AG09319 (cell line): ENCODE measurements around the gene FAIM2.
"Not testable (repeated sequence)": the region's sequence is repeated elsewhere in the genome, so short reads cannot be mapped to it uniquely, and the experiment has no call there.

ENCODE experiments used
- DNase-seq: peaks from one replicate; pipeline ENCODE4 v3.0.0-alpha.2; 2010; ENCODE audit warnings: low read depth; ENCODE audit errors: extremely low read depth
- TF ChIP-seq, protein P1 (sequence below): IDR thresholded peaks from 2 replicates; pipeline ENCODE4 v1.5.1; 2011; ENCODE audit warnings: low read depth, mild to moderate bottlenecking, inconsistent platforms, low read length, moderate library complexity

Gene FAIM2

DNA sequence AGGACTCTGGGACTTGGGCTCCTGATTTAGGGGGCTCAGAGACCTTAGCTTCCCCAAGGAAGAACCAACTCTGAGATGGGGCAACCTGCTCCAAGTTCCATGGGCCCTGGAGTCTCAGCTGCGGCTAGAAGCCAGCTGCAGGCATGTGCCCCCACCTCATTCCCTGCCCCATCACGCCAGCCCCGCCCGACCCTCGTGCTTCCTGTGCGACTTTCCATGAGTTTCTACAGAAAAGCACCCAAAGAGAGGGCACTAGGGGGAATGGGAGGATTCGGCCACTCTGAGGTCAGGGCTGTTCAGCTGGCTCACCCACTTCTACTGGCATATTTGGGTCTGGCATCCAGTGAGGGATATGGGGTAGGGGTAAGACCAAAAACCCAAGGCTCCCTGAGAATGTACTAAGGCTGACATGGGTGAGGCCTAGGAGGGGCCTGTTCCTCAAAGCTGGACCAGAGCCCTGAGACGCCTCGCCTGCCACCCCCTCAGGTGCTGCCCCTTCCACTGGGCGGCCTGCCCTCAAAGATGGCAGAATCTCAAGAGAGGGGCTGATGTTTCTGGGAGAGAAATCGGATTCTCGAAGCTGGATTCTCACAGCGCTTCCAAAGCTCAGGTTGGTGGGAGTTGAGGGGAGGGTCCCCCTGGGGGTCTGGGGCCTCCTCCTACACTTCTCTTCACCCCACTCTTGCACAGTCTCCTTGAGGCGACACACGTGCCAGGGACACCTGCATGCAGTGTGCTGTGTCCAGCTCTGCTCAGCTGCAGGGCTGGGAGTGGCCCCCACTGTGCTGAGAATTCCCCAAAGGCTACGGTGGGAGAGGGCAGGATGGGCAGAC, 22.1 kb downstream of the FAIM2 start:
- no peak for DNase-seq
- TF ChIP-seq, protein P1, sequence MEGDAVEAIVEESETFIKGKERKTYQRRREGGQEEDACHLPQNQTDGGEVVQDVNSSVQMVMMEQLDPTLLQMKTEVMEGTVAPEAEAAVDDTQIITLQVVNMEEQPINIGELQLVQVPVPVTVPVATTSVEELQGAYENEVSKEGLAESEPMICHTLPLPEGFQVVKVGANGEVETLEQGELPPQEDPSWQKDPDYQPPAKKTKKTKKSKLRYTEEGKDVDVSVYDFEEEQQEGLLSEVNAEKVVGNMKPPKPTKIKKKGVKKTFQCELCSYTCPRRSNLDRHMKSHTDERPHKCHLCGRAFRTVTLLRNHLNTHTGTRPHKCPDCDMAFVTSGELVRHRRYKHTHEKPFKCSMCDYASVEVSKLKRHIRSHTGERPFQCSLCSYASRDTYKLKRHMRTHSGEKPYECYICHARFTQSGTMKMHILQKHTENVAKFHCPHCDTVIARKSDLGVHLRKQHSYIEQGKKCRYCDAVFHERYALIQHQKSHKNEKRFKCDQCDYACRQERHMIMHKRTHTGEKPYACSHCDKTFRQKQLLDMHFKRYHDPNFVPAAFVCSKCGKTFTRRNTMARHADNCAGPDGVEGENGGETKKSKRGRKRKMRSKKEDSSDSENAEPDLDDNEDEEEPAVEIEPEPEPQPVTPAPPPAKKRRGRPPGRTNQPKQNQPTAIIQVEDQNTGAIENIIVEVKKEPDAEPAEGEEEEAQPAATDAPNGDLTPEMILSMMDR: no peak

DNA sequence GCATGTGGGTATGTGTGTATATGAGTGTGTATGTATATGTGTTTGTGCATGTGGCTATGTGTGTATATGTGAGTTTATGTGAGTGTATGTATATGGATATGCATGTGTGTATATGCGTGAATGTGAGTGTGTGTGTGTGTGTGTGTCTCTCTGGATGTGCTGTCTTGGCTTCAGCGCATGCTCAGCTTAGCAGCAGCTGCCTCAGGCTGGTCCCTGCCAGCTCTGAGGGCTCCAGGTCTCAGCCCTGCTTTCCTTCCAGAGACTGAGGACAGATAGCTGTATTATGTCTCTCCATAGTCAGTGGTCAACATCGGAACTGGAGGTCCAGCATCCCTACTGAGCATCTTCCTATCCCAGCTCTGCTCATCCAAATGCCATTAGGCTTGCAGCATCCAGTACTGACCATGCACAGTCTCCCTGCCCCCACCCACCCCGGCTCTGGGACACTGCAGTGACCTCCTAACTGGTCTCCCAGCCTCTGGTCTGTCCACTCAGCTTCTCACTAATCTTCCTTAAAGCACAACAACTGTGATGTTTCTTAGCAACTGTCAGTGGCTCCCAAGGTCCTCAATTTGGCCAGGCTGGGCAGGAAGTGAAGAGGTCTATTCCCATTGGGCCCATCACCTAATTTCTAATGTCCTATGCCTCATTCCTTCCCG, 22.8 kb downstream of the FAIM2 start:
- no peak for DNase-seq
- TF ChIP-seq, protein P1: no peak

DNA sequence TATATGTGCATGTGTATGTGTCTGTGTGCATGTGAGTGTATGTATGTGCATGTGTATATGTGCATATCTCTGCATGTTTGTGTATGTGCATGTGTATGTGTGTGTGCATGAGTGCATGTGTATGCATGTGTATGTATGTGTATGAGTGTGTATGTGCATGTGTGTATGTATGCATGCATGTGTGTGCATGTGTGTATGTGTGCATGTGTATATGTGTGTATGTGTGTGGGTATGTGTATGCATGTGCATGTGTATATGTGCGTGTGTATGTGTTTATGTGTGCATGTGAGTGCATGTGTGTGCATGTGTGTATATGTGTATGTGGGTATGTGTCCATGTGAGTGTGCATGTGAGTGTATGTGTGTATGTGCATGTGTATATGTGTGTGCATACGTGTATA, 24.6 kb downstream of the FAIM2 start:
- not testable (repeated sequence) for DNase-seq

DNA sequence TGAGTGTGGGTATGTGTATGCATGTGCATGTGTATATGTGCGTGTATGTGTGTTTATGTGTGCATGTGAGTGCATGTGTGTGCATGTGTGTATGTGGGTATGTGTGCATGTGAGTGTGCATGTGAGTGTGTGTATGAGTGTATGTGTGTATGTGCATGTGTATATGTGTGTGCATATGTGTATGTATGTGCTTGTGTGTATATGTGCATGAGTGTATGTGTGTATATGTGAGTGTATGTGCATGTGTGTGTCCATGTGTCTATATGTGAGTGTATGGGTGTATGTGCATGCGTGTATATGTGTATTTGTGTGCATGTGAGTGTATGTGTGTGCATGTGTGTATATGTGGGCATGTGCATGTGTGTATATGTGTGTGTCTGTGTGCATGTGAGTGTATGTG, 25.7 kb downstream of the FAIM2 start:
- DNase-seq: no peak
- TF ChIP-seq, protein P1: no peak

DNA sequence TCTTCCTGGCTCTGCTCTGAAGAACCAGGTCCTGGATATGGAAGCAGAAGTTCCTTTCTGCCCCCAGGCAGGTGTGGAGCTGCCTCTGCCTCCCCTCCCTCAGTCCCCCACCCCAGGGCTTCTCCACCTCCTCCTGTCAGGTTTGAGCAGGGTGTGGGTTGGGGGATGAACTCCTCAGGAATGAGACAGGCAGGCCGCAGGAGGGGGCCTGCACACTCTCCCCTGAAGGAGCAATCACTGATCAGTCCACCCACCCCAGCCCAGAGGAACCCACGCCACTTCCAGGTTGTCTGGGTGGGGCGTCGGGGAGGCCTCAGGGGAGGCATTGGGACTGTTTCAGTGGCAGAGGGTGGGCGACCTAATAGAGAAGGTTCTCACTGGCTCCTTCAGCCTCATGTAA, 26.6 kb downstream of the FAIM2 start:
- TF ChIP-seq, protein P1: no peak

DNA sequence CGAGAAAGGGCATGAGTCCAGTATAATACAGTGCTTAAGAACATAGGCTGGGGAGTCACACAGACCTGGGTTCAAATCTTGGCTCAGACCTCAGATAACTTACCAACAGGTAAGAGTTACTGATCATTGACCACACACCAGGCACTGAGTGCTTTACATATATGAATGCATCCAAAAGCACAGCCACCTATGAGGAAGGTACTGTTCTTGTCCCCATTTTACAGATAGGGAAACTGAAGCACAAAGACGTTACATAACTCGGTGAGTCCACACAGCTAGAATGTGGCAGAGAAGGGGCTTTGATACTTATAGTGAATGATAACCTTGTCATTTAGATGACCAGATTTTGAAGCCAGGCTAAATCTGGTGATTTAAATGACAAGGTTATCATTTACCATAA, 27.6 kb downstream of the FAIM2 start:
- TF ChIP-seq, protein P1: no peak
- DNase-seq: no peak

More for the DNA sequence above, 26.6 kb downstream of the FAIM2 start:
- no peak for DNase-seq

DNA sequence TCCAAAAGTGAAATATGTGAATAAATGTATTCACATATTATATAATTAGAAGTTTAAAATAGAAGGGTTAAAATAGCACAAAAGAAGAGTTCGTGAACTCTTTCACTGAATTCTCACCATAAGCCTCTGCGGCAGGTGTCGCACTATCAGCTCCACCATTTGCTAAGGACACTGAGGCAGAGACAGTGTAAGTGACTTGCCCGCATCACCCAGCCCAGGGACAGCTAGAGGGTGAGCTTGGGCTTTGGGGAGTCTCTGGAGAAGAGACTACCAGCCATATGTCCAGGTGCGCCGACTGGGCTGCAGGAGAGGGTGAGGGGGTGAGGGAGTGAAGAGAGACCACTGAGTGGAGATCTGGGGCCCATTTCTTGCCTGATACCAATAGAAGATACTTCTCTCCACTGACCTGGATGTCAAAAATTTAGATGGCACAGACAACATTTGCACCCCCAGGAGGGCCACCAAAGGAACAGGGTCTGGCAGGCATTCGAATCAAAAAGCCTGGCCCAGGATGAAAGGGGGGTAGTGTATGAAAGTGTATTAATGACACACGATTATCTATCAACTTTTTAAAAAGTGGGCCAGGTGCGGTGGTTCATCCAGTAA, 28.5 kb downstream of the FAIM2 start:
- TF ChIP-seq, protein P1: no peak

More for the DNA sequence above, 28.5 kb downstream of the FAIM2 start:
- DNase-seq: no peak
